ENCODE measurements around the gene TMEM131.

Gene TMEM131

DNA sequence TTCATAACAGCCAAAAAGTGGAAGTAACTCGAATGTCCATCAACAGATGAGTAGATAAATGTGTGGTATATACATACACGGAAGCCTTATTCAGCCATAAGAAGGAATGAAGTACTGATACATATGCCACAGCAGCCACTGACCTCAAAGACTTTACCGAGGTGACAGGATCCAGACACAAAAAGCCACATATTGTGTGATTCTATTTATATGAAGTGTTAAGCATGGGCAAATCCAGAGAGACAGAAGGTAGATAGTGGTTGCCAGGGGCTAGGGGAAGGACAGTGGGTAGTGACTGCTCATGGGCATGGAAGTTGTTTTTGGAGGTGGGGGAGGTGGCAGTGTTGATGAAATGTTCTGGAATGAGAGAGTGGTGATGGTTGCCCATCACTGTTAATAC is 248.5 kb downstream of the TMEM131 start:
- DNase-seq = no peak
- intact Hi-C loops (cut with DNase I) = no loop called here

DNA sequence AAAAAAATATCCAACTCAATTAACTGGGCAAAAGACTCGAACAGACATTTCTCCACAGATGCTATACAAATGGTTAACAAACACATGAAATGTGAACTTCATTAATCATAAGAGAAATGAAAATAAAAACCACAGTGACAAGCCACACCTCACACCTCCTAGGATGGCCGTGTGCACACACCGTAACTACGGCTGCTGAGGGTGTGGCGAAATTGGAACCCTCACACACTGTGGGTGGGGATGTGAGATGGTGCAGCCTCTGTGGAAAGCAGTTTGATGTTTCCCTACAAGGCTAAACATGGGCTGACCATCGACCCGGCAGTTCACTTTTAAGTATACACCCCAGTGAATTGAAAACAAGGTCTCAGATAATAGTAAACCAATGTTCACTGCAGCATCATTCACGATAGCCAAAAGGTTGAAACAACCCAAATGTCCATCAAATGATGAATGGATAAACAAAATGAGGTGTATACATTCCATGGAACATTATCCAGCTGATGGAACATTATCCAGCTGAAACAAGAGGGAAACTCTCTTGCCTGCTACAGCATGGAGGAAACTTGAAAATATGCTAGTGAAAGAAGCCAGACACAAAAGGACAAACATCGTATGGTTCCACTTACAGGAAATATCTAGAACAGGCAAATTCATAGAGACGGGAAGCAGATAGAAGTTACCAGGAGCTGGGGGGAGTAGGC is 250.1 kb downstream of the TMEM131 start:
- DNase-seq = peak in 3 of 10 donors; percentile 15 to 33 (median 24)
- intact Hi-C loops (cut with DNase I) = no loop called here

DNA sequence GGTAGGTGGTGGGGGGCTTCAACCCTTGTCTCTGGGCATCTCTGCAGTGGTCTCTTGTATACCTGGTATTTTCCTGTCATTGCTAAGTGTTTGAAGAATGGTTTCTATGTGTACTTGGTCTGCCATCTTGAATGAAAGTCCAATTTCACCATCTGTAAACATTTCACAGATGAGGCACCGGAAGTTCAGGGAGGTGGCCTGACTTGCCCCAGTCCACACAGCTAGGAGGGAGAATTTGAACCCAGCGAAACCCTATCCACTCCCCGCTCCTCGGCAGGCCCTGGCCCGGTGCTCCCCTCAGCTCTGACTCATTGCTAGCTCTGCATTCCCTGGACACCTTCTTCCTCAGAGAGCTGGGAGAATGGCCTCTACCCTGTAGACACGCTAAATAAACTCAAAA is 251.8 kb downstream of the TMEM131 start:
- peak in 1 of 10 donors; percentile 65 for DNase-seq
- intact Hi-C loops (cut with DNase I) = no loop called here

DNA sequence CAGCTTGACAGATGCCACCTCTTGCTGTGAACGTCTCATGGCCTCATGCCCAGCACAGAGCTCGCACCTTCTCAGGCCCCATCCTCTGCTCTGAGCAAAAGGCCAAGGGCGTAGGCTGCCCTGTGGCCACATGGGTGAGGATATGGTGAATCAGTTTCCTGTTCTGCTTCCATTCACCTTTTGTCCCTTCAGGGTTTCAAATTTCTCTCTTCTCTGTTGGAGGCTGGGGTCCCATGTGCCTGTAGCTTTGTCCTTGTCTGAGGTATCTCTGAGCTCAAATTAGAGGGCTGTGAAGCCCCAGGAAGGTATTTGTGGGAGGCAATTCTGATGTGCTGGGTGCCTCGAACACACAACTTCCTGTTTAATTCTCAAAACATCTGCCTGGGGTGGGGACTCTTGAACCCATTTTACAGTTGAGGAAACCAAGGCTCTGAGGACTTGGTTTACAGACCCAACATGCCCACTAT is 253.3 kb downstream of the TMEM131 start:
- intact Hi-C loops (cut with DNase I) = no loop called here
- peak in 3 of 10 donors; percentile 4 to 55 (median 40) for DNase-seq

DNA sequence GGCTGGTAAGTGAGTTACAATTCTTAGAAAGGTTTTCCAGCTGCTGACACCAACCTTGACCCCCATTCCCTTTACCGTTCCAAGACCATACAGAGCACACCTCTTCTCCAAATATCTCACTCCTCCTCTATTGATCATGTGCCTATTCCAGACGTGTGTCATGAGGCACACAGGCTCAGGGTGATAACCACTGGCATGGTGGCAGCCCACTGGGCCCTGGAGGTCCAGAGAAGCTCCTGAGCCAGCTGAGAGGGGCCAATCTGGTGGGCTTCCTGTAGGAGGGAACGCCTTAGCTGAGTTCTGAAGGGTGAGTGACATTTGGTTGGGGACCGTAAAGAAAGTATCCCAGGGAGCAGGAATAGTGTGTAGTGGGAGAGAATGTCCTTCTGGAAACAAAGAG is 254.1 kb downstream of the TMEM131 start:
- DNase-seq = peak in 2 of 10 donors; percentile 29 to 30

DNA sequence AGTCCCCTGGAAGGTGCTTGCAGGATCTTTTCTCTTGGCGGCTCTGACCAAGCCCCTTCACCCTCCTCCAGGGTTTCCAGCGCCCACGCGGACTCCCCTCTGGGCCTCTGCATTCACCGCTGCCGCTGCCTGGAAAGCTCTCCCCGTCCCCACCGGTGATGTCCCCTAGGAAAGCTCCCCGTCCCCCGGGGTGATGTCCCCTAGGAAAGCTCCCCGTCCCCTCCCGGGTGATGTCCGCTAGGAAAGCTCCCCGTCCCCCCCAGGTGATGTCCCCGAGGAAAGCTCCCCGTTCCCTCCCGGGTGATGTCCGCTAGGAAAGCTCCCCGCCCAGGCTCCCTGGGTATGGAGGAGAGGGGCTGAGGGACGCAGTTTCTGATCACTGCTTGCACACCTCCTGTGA is 254.5 kb downstream of the TMEM131 start:
- DNase-seq = peak in 2 of 10 donors; percentile 55 to 72

More for the DNA sequence above, 254.1 kb downstream of the TMEM131 start:
- intact Hi-C loops (cut with DNase I) = no loop called here

DNA sequence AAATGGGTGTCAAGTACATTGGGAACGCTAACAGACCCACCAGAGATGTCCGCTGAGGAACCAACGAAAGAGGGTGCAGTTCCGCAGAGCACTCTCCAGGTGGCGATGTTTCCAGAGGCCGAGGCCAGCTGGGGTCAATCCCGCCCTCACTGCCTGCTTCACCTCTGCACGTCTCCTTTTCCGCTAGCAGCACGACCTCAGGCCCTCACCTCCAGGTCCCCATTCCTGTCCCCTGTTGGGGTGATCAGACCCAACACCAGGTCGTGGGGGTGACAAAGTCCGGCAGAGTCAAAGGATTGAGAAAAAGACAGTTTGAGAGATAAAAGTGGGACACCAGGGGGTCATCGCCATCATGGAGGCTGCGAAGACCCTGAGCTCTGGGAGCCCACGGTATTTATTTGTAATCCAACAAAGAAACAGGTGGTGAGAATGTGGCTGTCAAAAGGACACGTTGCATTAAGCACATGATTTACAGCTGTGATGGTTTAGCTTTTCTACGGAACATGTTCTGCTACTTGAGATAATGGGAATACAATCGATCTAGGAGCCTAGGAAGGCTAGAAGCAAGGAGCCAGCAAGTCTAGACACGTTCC is 255.1 kb downstream of the TMEM131 start:
- intact Hi-C loops (cut with DNase I) = no loop called here
- DNase-seq = peak in 4 of 10 donors; percentile 26 to 77 (median 54)

More for the DNA sequence above, 254.5 kb downstream of the TMEM131 start:
- intact Hi-C loops (cut with DNase I) = no loop called here

DNA sequence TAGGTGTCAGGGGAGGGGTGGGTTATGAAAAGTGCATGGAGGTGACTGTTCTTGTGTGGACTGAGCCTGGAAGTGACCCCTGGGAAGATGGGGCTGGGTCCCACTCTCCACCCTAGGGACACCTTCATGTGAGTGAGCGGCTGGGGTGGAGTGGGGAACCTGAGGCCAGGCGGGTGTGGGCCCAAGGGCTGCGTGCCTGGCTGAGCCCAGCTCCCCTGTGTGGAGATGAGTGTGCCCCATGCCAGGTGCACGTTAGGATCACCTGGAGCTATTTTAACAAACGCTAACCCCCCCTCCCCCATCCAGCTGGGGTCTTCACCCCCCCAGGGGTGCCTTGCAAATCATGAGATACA is 255.9 kb downstream of the TMEM131 start:
- intact Hi-C loops (cut with DNase I) = no loop called here

DNA sequence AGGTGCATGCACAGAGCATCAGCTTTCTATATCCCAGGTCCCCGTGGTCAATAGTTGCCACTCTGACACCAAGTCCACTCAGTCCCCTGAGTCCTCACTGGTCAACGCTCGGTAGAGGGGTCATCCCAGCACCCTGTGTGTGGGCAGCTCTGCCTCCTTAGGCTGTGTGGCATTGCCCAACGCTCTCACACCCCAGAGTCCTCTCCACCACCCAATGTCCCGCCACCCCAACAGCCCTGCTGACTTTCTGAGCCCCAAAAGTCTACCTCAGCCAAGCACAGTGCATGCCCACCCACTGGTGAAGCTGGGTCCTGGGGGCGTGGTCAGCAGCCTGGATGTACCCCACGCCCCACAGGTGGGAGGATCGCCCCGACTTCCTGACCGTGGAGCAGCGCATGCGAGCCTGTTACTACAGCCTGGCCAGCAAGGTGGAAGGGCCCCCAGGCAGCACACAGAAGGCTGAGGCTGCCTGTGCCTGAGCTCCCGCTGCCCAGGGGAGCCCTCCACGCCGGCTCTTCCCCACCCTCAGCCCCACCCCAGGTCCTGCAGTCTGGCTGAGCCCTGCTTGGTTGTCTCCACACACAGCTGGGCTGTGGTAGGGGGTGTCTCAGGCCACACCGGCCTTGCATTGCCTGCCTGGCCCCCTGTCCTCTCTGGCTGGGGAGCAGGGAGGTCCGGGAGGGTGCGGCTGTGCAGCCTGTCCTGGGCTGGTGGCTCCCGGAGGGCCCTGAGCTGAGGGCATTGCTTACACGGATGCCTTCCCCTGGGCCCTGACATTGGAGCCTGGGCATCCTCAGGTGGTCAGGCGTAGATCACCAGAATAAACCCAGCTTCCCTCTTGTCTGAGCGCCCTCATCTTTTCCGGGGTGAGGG is 256.5 kb downstream of the TMEM131 start:
- intact Hi-C loops (cut with DNase I) = no loop called here
- DNase-seq = peak in 2 of 10 donors; percentile 72 to 76

More for the DNA sequence above, 255.9 kb downstream of the TMEM131 start:
- DNase-seq = peak in 2 of 10 donors; percentile 49 to 50

DNA sequence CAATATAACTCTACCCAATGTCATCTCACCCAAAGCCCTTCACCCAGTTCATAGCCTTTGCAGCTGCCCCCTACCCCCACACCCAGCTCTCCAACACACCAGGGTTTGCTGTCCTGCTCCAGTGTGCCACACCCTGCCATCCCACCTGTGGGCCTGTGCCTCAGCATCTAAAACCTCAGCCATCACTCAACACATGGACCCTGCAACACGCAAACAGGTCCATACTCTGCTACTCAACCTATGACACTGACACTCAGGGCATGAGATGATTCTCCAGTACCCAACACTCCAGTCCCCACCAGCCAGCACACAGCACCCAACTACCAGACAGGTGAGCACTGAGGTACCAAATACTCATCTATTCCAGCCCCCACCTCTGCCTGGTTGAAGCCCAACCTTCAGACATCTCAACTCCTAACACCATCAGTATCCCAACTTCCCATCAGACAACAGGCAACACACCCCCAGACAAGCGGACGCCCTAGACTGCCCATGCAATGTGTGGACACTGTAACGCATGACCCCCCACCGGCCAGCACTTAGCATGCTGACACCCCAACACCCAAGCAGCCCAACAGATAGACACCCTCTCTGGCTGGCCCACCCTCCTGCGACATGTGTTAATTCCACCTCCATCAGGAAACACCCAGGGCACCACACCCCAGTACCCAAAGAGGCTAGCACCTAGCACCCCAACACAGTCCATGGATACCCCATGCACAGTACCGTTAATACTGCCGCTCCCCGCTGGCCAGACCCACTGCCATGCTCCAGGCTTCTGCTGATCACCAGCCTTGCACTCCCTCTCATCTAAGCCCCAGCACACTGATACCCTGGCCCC is 257.3 kb downstream of the TMEM131 start:
- intact Hi-C loops (cut with DNase I) = no loop called here
- DNase-seq = peak in 3 of 10 donors; percentile 54 to 72 (median 62)

DNA sequence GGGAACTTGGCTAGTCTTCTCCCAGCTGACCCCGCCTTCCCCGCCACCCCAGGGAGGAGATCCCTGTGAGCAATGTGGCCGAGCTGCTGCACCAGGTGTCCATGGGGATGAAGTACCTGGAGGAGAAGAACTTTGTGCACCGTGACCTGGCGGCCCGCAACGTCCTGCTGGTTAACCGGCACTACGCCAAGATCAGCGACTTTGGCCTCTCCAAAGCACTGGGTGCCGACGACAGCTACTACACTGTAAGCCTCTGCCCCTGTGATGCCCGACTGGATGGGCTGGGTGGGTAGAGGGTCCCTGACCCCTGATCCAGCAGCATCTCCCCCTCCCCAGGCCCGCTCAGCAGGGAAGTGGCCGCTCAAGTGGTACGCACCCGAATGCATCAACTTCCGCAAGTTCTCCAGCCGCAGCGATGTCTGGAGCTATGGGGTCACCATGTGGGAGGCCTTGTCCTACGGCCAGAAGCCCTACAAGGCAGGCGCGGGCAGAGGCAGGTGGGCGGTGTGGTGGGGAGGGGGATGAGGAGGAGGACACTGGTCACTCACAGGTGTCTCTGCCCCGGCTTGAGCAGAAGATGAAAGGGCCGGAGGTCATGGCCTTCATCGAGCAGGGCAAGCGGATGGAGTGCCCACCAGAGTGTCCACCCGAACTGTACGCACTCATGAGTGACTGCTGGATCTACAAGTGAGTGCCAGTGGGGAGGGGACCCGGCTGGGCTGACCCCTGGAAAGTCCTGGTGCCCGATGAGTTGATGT is 258.1 kb downstream of the TMEM131 start:
- DNase-seq = peak in 3 of 10 donors; percentile 50 to 85 (median 69)
- intact Hi-C loops (cut with DNase I) = no loop called here

DNA sequence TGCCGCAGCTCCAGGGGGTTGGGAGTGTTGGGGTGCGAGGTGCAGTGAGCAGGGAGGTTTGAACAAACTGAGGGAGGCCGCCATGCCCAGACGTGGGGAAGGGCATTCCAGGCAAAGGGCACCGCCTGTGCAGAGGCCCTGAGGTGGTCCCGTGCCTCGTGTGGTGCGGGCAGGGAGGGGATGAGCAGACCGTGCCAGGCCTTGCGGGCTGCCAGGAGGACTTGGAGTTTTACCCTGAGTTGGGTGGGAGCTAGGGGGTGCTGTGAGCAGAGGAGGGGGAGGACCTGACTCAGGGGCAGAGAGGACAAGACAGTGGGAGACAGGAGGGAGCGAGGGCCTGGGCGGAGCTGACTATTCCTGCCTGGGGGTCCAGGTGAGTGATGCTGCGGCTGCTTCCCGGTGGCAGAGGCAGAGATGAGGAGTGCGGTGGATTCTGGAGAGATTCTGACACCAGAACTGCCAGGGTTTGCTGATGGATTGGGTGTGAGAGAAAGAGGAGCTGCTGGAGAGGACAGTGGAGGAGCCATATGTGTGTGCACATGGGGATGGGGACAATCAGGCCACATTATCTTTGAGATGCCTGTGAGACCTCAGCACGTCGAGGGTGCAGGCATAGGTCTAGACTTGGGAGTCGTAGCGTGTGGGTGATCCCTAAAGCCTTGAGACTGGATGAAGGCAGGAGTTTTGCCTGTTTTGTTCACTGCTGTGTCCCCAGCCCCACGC is 259.0 kb downstream of the TMEM131 start:
- peak in 3 of 10 donors; percentile 42 to 72 (median 67) for DNase-seq
- intact Hi-C loops (cut with DNase I) = no loop called here

DNA sequence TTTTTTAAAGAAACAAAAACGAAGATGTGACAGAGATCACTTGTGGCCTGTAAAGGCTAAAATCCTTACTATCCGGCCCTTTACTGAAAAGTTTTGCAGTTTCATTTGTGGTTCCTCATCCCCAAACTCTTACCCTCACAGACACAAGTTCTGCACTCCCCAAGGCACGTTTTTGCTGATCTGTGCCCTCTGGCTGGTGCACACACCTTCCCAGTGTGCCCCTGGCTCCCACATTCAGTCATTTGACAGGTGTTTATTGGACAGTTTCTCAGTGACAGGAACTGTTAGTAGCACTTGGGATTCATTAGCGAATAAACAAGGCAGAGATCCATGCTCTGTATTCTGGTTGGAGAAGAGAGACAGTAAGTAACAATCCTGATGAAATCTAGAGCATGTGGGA is 259.6 kb downstream of the TMEM131 start:
- DNase-seq = peak in 1 of 10 donors; percentile 22
- intact Hi-C loops (cut with DNase I) = no loop called here

DNA sequence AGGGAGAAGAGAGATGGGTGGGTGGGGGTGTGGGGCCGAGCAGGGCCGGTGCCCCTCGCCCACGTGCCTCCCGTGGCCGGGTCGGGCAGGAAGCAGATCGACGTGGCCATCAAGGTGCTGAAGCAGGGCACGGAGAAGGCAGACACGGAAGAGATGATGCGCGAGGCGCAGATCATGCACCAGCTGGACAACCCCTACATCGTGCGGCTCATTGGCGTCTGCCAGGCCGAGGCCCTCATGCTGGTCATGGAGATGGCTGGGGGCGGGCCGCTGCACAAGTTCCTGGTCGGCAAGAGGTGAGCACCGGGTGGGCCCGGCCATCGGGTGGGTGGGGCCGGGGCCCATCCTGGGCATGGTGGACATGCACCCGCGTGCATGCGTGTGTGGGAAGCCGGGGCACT is 260.6 kb downstream of the TMEM131 start:
- intact Hi-C loops (cut with DNase I) = no loop called here
- DNase-seq = peak in 2 of 10 donors; percentile 68 to 70

DNA sequence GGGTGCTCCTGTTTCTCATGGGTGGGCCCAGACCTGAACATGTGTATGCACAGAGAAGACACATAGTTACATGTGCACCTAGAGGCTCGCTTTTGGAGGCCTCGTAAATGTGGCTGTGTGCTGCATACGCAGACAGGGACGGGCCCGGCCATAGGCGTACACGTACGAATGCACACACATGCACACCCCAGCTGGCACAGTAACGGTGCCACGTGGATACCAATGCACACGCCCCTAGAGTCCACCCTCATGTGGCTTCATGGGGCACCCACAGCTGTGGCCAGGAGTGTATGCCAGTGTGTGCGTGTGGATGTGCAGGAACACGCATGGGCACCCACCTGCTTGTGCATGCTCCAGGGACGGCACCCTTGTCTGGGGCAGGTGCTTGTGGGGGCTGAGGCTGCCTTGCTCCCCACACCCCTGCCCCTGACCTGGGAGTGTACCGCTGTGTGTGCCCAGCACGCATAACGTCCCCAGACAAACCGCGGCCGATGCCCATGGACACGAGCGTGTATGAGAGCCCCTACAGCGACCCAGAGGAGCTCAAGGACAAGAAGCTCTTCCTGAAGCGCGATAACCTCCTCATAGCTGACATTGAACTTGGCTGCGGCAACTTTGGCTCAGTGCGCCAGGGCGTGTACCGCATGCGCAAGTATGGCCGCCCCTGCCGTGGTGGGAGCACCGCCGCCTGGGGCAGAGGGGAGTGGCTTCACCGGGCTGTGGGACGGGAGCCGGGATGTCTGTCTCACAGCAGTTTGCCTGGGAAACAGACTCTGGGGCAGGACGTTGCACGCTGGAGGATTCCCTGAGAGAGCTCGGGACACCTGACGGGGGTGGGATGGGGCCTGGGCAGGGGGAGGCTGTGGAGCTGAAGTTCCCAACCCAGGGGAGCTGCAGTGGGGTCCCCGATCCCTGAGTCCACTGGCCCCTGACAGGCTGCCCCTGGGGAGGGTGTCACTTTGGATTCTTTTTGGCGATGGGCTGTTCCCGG is 261.4 kb downstream of the TMEM131 start:
- DNase-seq = peak in 3 of 10 donors; percentile 39 to 61 (median 41)
- intact Hi-C loops (cut with DNase I) = no loop called here

DNA sequence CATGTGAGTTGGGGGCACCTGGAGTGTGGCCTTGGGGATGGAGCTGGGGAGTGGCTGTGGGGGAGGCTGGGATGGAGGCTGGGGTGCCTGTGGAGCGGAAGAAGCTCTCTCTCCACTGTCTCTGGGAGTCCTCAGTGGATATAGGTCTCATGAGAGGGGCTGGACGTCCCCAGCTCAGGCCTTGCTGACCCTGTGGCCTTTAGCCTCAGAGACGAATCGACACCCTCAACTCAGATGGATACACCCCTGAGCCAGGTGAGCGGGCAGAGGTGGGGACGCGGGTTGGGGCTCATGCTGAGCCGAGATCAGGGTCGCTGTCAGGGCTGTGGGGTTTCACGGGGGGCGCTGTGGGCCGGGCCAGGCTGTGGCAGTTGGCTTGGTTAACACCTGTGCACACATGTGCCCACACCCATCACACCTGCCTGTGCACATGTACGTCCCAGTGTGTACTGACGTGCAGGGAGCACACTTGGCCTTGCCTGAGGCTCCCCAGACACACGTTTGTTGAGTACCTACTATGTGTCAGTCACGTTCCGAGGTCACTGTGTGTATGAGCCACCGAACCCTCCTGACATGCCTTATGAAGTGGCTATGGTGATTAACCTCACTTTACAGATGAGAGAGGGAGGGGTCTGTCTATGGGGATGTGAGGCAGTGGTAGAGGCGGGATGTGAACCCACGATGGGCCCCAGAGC is 262.3 kb downstream of the TMEM131 start:
- intact Hi-C loops (cut with DNase I) = no loop called here
- DNase-seq = peak in 1 of 10 donors; percentile 39
